T47D (cell line): ENCODE data around the gene SPATA33.
A peak's percentile ranks its signal among the peaks of the same experiment; 100 is the strongest.
"Not testable (repeated sequence)": the region's sequence is repeated elsewhere in the genome, so short reads cannot be mapped to it uniquely, and the experiment has no call there.

Experiments
- DNase-seq, 2 experiments: peaks; one replicate each; pipeline versions ENCODE4 v3.0.0 to v3.0.0-alpha.2; 2011 to 2012; ENCODE audit warnings: low read depth in 1 of 2, low spot score in 1 of 2
- JUND ChIP-seq: IDR thresholded peaks from 2 replicates; pipeline ENCODE4 v1.6.1; 2012; ENCODE audit warnings: low read depth
- in situ Hi-C: cut with HindIII; loops from 2 replicates; pipeline ENCODE4 v1.10.0; 2016; ENCODE audit warnings: low sequenced_read_pairs, low pct_unique_long_range_greater_than_20kb

The SPATA33 gene

DNA sequence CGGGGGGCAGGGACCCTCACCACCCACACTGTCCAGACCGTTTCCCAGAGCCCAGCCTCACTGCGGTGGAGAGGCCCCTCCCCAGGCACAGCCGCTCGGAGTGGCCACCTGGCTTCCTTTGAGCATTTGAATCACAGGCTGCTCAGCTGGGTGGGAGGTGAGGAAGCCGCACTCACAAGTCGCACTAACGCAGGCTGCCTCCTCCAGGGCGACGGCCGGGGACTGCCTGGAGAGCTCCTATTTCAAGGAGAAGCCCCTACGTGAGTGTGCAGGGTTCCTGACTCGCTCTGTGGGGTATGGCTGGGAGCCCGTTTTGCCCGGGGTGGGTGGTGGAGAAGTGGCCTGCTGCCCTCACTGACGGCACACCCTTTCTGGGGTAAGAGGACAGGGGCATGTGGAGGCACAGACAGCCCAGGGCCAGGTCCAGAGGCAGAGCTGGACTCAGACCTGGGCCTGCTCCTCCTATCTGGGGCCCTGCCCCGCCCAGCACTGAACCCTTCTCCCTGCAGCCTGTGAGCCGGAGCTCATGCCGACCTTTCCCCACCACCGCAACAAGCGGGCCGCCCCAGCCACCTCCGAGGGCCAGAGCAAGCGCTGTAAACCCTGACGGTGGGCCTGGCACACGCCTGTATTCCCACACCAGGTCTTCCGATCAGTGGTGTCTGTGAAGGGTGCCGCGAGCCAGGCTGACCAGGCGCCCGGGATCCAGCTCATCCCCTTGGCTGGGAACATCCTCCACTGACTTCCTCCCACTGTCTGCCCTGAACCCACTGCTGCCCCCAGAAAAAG, 37.6 kb downstream of the SPATA33 start:
- no peak for TF ChIP-seq JUND
- in situ Hi-C loops: no loop called here
- no peak for DNase-seq

DNA sequence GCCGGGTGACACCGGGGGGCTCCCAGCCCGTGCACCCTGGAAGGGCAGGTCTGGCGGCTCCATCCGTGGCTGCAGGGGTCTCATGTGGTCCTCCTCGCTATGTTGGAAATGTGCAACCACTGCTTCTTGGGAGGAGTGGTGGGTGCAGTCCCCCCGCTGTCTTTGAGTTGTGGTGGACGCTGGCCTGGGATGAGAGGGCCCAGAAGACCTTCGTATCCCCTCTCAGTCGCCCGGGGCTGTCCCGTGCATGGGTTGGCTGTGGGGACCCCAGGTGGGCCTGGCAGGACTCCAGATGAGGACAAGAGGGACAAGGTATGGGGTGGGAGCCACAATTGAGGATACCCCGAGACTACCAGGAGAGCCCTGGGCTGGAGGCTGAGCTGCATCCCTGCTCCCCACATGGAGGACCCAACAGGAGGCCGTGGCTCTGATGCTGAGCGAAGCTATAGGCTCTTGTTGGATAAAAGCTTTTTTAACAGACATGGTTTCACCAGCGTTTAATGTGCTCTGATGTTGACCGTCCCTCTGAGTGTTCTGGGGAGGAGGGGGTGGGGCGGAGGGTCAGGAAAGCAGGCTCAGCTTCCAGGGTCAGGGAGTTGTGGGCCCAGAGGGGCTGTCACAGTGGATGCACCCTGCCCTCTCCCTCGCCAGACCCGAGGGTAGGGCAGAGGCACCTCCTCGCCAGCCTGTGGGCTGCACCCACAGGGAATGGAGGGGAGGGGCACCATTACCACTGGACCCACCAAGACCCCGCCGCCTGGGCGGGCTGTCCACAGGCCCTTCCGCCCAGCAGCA, 38.4 kb downstream of the SPATA33 start:
- no peak for DNase-seq
- TF ChIP-seq JUND: no peak
- in situ Hi-C loops: no loop called here

DNA sequence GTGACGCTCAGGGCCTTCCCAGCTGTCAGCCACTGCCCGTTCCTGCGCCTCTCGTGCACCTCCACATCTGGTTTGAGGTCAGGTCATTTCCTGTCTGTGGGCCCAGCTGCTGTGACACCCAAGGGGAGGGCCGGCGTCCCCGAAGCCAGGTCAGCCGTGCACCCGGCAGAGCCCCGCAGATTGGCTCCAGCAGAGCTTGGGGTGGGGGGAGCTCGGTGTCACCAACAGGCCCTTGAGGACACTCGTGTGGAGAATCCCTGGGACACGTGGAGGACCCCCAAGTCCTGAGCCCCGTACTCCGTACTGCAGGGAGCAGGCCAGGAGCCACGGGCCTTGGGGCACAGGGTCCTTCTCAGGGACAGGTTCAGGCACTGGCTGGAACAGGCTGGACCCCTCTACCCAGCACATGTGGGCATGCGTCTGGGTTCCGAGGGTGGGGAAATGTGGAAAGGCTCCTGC, 39.1 kb downstream of the SPATA33 start:
- in situ Hi-C loops: no loop called here
- no peak for TF ChIP-seq JUND

DNA sequence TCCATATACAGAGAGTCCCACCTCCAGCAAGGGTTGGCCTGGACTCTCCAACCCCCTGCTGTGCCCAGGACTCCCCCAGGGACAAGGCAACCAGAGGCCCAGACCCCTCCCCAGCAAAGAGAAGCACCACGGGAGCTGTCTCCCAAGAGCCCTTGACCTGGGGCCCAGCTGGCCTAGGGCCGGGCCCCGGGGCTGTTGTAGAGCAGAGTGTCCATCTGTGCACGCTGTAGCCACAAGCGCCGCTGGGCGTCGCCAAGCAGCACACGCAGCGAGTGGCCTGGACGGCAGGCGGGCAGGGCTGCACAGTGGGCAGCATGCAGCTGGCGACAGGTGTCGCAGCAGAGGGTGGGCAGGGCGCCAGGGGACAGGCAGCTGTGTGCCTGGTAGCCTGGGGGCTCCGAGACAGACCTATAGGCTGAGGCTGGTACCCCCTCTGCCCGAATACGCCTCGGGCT, 39.6 kb downstream of the SPATA33 start:
- TF ChIP-seq JUND: no peak
- in situ Hi-C loops: no loop called here
- DNase-seq: no peak

More for the DNA sequence above, 39.1 kb downstream of the SPATA33 start:
- DNase-seq: no peak

DNA sequence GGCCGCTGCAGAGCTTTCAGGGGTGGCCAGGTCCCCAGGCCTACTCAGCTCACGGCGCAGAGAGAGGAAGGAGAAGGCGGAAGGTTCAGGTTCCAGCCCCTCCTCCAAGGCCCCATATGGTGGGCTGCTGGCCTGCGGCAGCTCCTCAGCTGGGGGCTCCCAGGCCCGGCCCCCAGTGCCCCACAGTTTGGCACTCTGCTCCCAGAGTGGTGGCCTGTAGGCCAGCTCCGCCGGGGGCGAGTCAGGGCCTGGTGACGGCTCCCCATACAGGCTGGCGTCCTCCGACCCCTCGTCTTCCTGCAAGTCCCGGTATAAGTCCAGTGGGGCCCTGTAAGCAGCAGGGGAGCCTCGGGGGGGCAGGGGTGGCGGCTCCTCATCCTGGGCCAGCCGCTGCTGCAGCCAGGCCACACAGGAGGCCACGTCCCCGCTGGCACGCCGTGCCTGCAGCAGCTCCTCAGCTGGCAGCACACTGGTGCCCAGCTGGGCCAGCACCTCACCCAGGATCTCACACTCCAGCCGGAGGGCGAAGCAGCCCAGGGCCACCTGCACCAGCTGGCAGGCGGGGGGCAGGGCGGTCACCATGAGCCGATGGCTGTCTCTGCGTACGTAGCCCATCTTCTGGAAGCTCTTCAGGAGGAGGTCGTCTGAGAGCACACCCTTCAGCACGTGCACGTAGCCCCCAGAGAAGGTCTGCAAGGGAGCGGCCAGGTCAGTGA, 40.1 kb downstream of the SPATA33 start:
- DNase-seq: no peak
- TF ChIP-seq JUND: no peak
- in situ Hi-C loops: no loop called here

DNA sequence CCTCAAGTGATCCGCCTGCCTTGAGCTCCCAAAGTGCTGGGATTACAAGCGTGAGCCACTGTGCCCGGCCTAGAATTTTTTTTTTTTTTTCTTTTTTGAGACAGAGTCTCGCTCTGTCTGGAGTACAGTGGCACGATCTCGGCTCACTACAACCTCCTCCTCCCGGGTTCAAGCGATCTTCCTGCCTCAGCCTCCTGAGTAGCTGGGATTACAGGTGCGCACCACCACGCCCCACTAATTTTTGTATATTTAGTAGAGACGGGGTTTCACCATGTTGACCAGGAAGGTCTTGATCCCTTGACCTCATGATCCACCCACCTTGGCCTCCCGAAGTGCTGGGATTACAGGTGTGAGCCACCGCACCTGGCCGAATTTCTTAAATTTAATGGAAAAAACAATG, 41.1 kb downstream of the SPATA33 start:
- DNase-seq, in situ Hi-C loops: not testable (repeated sequence)

DNA sequence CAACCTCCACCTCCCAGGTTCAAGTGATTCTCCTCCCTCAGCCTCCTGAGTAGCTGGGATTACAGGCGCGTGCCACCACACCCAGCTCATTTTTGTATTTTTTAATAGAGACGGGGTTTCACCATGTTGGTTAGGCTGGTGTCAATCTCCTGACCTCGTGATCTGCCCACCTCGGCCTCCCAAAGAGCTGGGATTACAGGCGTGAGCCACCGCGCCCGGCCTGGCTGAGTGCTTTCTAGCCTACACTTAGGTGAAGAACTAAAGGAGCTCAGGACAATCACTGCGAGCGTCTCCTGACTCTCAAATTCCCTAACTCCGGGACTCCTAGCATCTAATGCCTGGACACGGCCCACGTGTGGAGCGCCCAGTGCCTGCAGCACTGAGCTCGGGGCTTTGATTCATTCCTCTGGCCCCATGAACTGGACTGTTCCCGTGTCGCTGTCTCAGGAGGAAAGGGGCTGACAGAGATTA, 42.0 kb downstream of the SPATA33 start:
- in situ Hi-C loops, DNase-seq: not testable (repeated sequence)

DNA sequence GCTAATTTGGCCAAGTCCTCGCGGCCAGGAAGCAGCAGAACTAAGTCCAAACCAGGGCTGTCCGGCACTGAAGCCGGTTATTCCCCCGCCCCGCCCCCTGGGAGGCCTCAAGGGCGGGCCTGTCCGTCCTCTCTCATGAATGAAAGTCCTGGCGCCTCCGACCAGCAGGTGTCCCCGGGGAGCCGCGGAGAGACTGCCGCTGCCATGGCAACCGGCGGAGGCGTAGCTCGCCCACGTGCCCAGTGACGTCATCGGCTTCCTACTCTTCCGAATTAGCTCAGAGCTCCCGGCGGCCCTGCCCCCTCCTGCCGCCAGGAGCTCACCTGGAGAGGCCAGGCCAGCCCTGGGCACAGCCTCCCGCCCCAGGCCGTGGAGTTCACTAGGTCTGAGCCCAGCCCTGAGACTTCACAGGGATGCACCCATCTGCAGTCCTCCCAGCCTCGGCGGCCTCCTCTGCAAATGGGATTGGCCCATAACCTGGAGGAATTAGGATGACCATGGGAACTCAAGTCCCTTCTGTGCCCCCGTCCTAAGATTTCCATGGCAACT, 42.5 kb downstream of the SPATA33 start:
- in situ Hi-C loops: no loop called here
- DNase-seq: peak; percentile 98 to 100
- no peak for TF ChIP-seq JUND

DNA sequence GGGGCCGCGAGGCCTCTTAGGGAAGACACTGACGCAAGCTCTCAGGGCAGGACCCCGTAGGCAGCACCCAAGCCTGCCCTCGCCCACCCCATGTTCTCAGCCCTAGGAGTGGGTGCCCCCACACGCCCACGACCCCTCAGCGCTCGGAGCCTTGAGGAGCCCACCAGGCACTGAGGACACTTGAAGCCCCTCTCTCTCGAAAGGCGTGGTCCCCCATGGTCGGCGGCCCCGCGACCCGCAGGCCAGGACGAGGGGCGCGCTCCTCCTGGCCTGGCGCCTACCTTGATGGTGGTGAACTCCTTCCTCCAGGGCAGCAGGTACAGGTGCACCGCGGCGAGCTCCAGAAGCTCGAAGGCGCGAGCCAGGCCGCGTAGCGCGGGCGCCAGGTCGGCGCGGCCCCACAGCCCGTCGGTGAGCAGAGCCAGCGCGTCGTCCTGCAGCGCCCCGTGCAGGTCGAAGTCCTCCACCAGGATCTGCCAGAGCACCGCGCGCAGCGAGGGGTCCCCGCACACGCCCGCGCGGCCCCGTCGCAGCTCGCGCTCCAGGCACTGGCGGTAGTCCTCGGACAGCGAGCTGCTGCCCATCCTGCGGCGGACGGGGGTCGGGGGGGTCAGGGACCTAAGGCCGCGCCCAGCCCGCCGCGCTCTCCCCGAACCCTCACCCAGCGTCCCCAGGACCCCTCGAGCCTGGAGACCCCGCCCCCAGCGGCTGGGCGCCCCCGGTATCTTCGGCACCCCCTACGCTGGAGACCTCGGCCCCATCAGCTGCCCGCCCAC, 43.2 kb downstream of the SPATA33 start:
- DNase-seq: peak; percentile 66 to 91
- TF ChIP-seq JUND: no peak
- in situ Hi-C loops: no loop called here

DNA sequence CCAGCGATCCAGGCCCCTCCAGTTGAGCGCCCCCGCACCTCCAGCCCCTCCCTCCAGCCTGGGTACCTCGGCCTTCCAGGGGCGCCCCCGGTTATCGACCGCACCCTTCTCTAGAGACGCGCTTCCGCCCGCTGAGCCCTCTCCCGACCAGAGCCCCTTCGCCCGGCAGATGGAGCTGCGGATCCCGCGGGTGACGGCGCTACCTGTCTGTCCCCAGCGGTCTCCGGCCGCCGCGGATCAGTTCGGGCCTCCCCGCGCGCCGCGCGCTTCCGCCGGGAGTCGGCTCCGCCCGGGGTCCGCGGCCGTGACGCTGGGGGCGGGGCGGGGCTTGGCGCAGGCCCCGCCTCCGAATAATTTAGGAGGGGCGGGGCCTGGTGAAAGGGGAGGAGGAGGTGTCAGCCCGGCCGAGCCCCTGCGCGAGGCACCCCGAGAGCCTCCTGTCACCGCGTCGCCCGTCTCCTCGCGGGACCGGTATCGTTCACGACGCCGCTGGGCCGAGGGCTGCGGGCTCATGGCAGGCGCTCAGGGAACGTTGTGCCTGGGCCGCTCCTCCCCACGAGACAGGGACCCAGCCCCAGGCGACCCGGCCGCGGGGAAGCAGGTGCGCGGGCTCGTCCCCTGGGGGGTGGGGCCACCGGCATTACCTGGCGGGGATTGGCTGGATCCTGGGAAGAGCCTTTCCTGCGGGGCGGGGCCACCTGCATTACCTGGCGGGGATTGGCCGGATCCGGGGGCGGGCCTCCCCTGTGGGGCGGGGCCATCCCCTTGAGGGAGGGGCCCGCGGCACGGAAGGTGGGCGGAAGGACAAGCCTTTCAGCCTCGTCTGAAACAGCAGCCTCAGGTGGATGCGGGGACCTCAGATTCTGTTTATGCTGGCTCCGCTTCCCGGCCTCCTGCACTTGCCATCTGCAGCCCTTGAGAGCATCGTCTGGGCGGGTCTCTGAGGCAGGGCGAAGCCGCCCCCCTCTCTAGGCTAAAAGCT, 44.1 kb downstream of the SPATA33 start, which contains the start of gene SPATA2L:
Gene SPATA2L (minus strand): TSS at position 281 of the 982 bp plus-strand sequence. CDS start 473 bp downstream, outside the sequence.
- DNase-seq: peak; percentile 96 to 99
- no peak for TF ChIP-seq JUND
- in situ Hi-C loops: no loop called here

DNA sequence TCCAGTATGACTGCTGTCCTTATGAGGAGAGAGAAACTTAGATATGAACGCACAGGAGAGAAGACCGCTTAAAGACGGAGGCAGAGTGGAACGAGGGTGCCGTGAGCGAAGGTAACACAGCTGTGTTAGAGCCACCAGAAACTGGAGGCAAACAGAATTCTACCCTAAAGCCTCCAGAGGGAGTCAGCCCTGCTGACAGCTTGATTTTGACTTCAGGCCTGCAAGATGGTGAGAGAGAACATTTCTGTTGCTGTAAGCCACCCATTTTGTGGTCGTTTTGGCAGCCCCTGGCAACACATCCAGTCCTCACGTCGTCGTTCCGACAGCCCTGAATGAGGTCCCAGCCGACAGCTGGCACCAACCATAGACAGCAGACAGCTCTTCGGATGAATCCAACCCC, 46.6 kb downstream of the SPATA33 start:
- in situ Hi-C loops: no loop called here
- no peak for TF ChIP-seq JUND
- DNase-seq: no peak
